Calu3 (cell line): ENCODE results near the gene LILRA6. TPM values are rescaled to one million over a fixed set of nuclear protein-coding genes. Genes with fewer than 3 reads are reported as not detected.
"Not testable (repeated sequence)": the region's sequence is repeated elsewhere in the genome, so short reads cannot be mapped to it uniquely, and the experiment has no call there.

Experiments
- BruUV-seq: library from RNA; stranded (reverse); fragments of 400-500 nt; replicated peaks from 2 replicates; lab custom pipeline; 2021; lab: Mats Ljungman, UMichigan
- CTCF ChIA-PET: fragments of 300-600 bp; sonication (Branson Sonifier 250); formaldehyde crosslinking; loops from one replicate; lab custom pipeline; 2022; ENCODE audit warnings: antibody characterized with exemption; lab: Charles Lee
- DNase-seq: peaks from one replicate; pipeline ENCODE4 v3.0.0; 2022
- H3K27ac Mint-ChIP-seq: one replicate; pipeline ENCODE4 v1.8.0; 2022; ENCODE audit warnings: mixed read lengths; ENCODE audit not compliant: unreplicated experiment
- H3K27me3 Mint-ChIP-seq: one replicate; pipeline ENCODE4 v1.8.0; 2022; ENCODE audit warnings: mixed read lengths; ENCODE audit not compliant: unreplicated experiment
- H3K36me3 Mint-ChIP-seq: one replicate; pipeline ENCODE4 v1.8.0; 2022; ENCODE audit warnings: mild to moderate bottlenecking, moderate library complexity, mixed read lengths; ENCODE audit not compliant: insufficient read depth, unreplicated experiment
- H3K4me1 Mint-ChIP-seq: one replicate; pipeline ENCODE4 v1.8.0; 2022; ENCODE audit warnings: mild to moderate bottlenecking, low read depth, mixed read lengths; ENCODE audit not compliant: unreplicated experiment
- H3K4me3 Mint-ChIP-seq: one replicate; pipeline ENCODE4 v1.8.0; 2022; ENCODE audit warnings: mild to moderate bottlenecking, low read depth, moderate library complexity, mixed read lengths; ENCODE audit not compliant: unreplicated experiment
- H3K9me3 Mint-ChIP-seq: one replicate; pipeline ENCODE4 v1.8.0; 2022; ENCODE audit warnings: low read depth, mixed read lengths; ENCODE audit not compliant: unreplicated experiment
- CTCF ChIP-seq: fragments of 200-600 bp; IDR thresholded peaks from one replicate; pipeline ENCODE4 v1.8.0; 2022; ENCODE audit warnings: antibody characterized with exemption; ENCODE audit not compliant: unreplicated experiment
- intact Hi-C: fragments of 100-400 bp; cut with micrococcal nuclease; formaldehyde crosslinking; loops from one replicate; pipeline ENCODE4 v1.10.0; 2022; ENCODE audit not compliant: unreplicated experiment
- total RNA-seq: library from RNA; stranded (reverse); gene quantifications from 2 replicates; pipeline ENCODE4 v1.2.3, GENCODE V29; 2022

The LILRA6 gene
- total RNA-seq, 1 experiment from 2014 or later, result not detected

DNA sequence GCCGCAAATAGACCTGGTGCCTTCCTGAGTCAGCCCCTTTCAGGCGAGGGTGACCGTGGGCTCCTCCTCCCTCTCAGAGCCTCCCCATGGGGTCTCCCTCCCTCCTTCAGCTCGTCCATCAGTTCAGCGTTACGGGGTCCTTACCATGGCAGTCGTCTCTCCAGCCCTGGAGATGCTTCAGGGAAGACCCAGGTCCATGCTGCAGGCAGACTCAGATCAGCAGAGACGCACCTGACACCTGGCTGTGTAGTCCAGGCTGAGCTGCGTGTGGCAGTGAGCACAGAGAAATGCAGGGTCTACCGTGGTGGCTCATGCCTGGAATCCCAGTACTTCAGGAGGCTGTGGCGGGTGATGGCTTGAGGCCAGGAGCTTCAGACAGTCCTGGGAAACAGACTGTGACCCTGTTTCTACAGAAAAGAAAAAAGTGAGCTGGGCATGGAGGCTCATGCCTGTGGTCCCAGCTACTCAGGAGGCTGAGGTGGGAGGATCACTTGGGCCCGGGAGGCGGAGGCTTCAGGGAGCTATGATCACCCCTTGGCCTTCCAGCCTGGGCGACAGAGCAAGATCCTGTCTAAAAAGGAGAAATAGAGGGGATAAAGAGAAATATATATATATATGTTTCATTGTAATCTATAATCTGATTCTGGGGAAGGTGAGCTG is 19.2 kb downstream of the LILRA6 start:
- peaks cover 74% of the 10 kb centered on the region for H3K27me3 Mint-ChIP-seq
- intact Hi-C loops, result loop anchor here (2.0 kb wide), 1 partner anchor 23 kb away; no protein-coding TSS in a partner anchor
- H3K9me3 Mint-ChIP-seq, H3K27ac Mint-ChIP-seq, BruUV-seq, DNase-seq, H3K36me3 Mint-ChIP-seq, H3K4me1 Mint-ChIP-seq, H3K4me3 Mint-ChIP-seq, CTCF ChIA-PET: not testable (repeated sequence)

GRCh38 chr19:54222474-54223276 is 19.9 kb downstream of the LILRA6 start, which contains the start of gene LILRB3:
Gene LILRB3 (minus strand): TSS chr19:54223007. CDS start chr19:54222976, 31 bp downstream.
- peaks cover 74% of the 10 kb centered on the region for H3K27me3 Mint-ChIP-seq
- BruUV-seq, H3K36me3 Mint-ChIP-seq, DNase-seq, CTCF ChIA-PET, H3K9me3 Mint-ChIP-seq, H3K27ac Mint-ChIP-seq, H3K4me3 Mint-ChIP-seq, H3K4me1 Mint-ChIP-seq: not testable (repeated sequence)
- intact Hi-C loops, result loop anchor here (2.0 kb wide), 1 partner anchor 24 kb away; no protein-coding TSS in a partner anchor

GRCh38 chr19:54221947-54222346 is 20.6 kb downstream of the LILRA6 start:
- H3K27ac Mint-ChIP-seq, H3K9me3 Mint-ChIP-seq, BruUV-seq, CTCF ChIA-PET, H3K4me3 Mint-ChIP-seq, H3K36me3 Mint-ChIP-seq, H3K4me1 Mint-ChIP-seq, DNase-seq: not testable (repeated sequence)
- intact Hi-C loops, result loop anchor here (2.0 kb wide), 1 partner anchor 25 kb away; no protein-coding TSS in a partner anchor
- peaks cover 79% of the 10 kb centered on the region for H3K27me3 Mint-ChIP-seq

DNA sequence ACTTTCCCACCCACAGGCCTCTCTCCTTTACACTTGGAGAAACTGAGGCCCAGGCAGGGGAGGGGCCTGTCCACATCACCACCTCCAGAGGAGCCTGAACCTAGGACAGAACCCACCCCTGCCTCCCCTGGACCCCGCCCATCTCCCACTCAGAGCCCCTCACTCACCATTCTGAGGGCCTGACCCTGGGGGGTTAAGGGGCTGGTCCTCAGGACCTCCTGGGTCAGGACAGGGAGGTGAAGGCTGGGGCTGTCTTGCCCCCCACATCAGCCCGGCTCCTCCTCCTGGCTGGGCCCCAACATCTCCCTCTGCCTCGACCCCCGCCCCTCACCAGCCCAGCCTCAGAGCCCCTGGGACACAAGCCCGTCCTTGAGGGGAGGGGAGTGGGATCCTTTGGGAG is 22.9 kb downstream of the LILRA6 start:
- BruUV-seq, H3K27ac Mint-ChIP-seq, H3K4me1 Mint-ChIP-seq, H3K36me3 Mint-ChIP-seq, H3K4me3 Mint-ChIP-seq, H3K9me3 Mint-ChIP-seq, intact Hi-C loops, CTCF ChIA-PET, DNase-seq: not testable (repeated sequence)
- peaks cover 61% of the 10 kb centered on the region for H3K27me3 Mint-ChIP-seq

GRCh38 chr19:54218960-54219661 is 23.5 kb downstream of the LILRA6 start:
- intact Hi-C loops, result no loop called here
- Mint-ChIP-seq H3K9me3 (no peaks in the 10 kb centered on the region), H3K27me3 (peaks cover 55% of the 10 kb centered on the region), H3K27ac (no peak overlapping the region), H3K4me3 (no peak overlapping the region), H3K36me3 (peaks cover 5% of the 10 kb centered on the region), H3K4me1 (no peaks in the 10 kb centered on the region)
- CTCF ChIA-PET, result no interaction called here
- BruUV-seq, result no TSS peak
- TF ChIP-seq CTCF, result no peak
- no peak for DNase-seq

- Mint-ChIP-seq H3K36me3 (peaks cover 5% of the 10 kb centered on the region), H3K9me3 (no peaks in the 10 kb centered on the region), H3K4me1 (no peaks in the 10 kb centered on the region), H3K4me3 (no peak overlapping the region), H3K27me3 (peaks cover 47% of the 10 kb centered on the region), H3K27ac (no peak overlapping the region)
- intact Hi-C loops, result no loop called here
- no peak for TF ChIP-seq CTCF
- BruUV-seq, result no TSS peak
- CTCF ChIA-PET, result no interaction called here
- no peak for DNase-seq
These were observed 24.3 kb downstream of the LILRA6 start for GRCh38 chr19:54218259-54218658.

DNA sequence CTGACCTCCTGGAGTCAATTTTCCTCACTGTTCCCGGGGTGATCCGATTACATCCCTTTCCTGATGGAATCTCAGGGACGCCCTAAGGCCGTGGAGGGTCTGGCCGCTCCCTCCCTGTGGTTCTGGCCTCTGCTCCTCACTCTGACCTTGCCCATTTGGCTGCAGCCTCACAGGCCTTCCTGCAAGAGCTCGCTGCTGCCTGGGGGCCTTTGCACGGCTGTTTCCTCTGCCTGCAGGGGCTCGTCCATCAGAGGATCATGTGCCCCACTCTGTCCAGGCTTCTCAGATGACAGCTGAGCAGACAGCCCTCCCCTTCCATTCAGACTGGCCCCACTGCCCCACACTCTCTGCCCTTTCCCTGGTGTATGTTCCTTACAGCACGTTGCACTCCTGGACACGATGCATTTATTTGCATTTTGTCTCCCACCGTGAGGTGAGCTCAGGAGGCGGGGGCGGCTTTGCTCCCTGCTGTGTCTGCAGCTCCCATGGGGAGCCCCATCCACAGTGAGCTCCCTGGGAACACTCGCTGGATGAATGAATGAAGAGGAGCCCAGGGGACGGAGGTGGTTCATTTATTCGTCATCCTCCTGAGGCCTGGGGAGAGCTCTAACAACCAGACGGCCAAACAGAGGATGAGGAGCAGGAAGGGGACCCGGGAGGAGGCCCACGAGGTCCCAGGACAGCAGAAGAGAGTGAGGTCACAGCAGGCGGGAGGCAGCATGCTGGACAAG is 24.9 kb downstream of the LILRA6 start:
- intact Hi-C loops, CTCF ChIA-PET, DNase-seq, H3K4me1 Mint-ChIP-seq, H3K9me3 Mint-ChIP-seq, H3K27ac Mint-ChIP-seq, H3K36me3 Mint-ChIP-seq, H3K4me3 Mint-ChIP-seq, BruUV-seq: not testable (repeated sequence)
- H3K27me3 Mint-ChIP-seq, result peaks cover 41% of the 10 kb centered on the region
